Esophagus muscularis mucosa (tissue), 4 donors: ENCODE results near the gene PIGR. TPM values are rescaled to one million over a fixed set of nuclear protein-coding genes. Genes with fewer than 3 reads are reported as not detected.

ENCODE experiments used
- DNase-seq: peaks from one replicate; pipeline ENCODE4 v3.0.0-alpha.2; 2017; ENCODE audit errors: extremely low spot score
- H3K27ac ChIP-seq, 4 donors: fragments of 200-600 bp; sonication (generic); replicated peaks in 1 of 4; 1 replicate in 3 of 4; 2 replicates in 1 of 4; pipeline ENCODE4 v1.5.1; 2016 to 2019; ENCODE audit warnings: mild to moderate bottlenecking in 1 of 4
- H3K27me3 ChIP-seq, 4 donors: fragments of 200-600 bp; sonication (generic); one replicate each; pipeline versions ENCODE4 v1.5.1 to v1.6.0; 2016 to 2019
- H3K36me3 ChIP-seq, 4 donors: fragments of 200-600 bp; sonication (generic); one replicate each; pipeline ENCODE4 v1.5.1; 2016 to 2019
- H3K4me1 ChIP-seq, 4 donors: fragments of 200-600 bp; sonication (generic); one replicate each; pipeline ENCODE4 v1.5.1; 2016 to 2019
- H3K4me3 ChIP-seq, 4 donors: fragments of 200-600 bp; sonication (generic); 1 replicate in 2 of 4; 2 replicates in 2 of 4; pipeline ENCODE4 v1.5.1; 2016 to 2019; ENCODE audit warnings: mild to moderate bottlenecking in 4 of 4, moderate library complexity in 1 of 4
- H3K9me3 ChIP-seq, 4 donors: fragments of 200-600 bp; sonication (generic); 1 replicate in 3 of 4; 2 replicates in 1 of 4; pipeline ENCODE4 v1.5.1; 2016 to 2019
- EP300 ChIP-seq: sonication (generic); formaldehyde crosslinking; IDR thresholded peaks from one replicate; pipeline ENCODE4 v1.6.1; 2017; ENCODE audit warnings: antibody characterized with exemption
- POLR2A ChIP-seq: fragments of 450-650 bp; IDR thresholded peaks from one replicate; pipeline ENCODE4 v1.6.1; 2017; ENCODE audit warnings: antibody characterized with exemption, moderate library complexity, mild to moderate bottlenecking, low read depth
- POLR2AphosphoS5 ChIP-seq, 2 donors: sonication (generic); formaldehyde crosslinking; IDR thresholded peaks; one replicate each; pipeline ENCODE4 v1.6.1; 2017; ENCODE audit warnings: antibody characterized with exemption in 2 of 2
- WGBS: methylation state at CpG from one replicate; pipeline ENCODE4 v1.1.5; 2018; 5-methylcytosine and 5-hydroxymethylcytosine counted together
- intact Hi-C: fragments of 100-400 bp; cut with DNase I; formaldehyde crosslinking; loops from one replicate; pipeline ENCODE4 v1.15.1; 2023
- total RNA-seq, 4 donors: library from RNA; depleted of rRNA; stranded (reverse); fragments of >200 nt; gene quantifications; one replicate each; pipeline versions ENCODE4 v1.1.0 to v1.2.1, GENCODE V29; 2016
- TF ChIP-seq, protein P1 (sequence below), 3 experiments: fragments of 200-600 bp in 2 of 3; fragments of 450-650 bp in 1 of 3; sonication (generic) in 2 of 3; IDR thresholded peaks; one replicate each; pipeline ENCODE4 v1.5.1; 2017 to 2019; ENCODE audit warnings: antibody characterized with exemption in 3 of 3, mild to moderate bottlenecking in 2 of 3, moderate library complexity in 1 of 3

The PIGR gene
- total RNA-seq, 4 donors from 2014 or later, result 0.42 to 4.2 (median 1.1) TPM; not detected in 1

GRCh38 chr1:206891412-206891811 lies 54.9 kb downstream of the PIGR start:
- 78% methylated on average over 1 of the region's 1 CpG for WGBS
- intact Hi-C loops, result no loop called here
- Histone ChIP-seq H3K27ac (no peak overlapping the region), H3K36me3 (no peaks in the 10 kb centered on the region), H3K27me3 (peaks cover 0 to 26% (median 0%) of the 10 kb centered on the region in 4 donors), H3K9me3 (no peaks in the 10 kb centered on the region), H3K4me1 (peaks cover 5 to 11% (median 7%) of the 10 kb centered on the region in 4 donors), H3K4me3 (no peak overlapping the region)
- DNase-seq, result peak; percentile 29
- no peak for TF ChIP-seq POLR2AphosphoS5 (IDR thresholded peaks at IDR 0.05)
- no peak for TF ChIP-seq POLR2A

DNA sequence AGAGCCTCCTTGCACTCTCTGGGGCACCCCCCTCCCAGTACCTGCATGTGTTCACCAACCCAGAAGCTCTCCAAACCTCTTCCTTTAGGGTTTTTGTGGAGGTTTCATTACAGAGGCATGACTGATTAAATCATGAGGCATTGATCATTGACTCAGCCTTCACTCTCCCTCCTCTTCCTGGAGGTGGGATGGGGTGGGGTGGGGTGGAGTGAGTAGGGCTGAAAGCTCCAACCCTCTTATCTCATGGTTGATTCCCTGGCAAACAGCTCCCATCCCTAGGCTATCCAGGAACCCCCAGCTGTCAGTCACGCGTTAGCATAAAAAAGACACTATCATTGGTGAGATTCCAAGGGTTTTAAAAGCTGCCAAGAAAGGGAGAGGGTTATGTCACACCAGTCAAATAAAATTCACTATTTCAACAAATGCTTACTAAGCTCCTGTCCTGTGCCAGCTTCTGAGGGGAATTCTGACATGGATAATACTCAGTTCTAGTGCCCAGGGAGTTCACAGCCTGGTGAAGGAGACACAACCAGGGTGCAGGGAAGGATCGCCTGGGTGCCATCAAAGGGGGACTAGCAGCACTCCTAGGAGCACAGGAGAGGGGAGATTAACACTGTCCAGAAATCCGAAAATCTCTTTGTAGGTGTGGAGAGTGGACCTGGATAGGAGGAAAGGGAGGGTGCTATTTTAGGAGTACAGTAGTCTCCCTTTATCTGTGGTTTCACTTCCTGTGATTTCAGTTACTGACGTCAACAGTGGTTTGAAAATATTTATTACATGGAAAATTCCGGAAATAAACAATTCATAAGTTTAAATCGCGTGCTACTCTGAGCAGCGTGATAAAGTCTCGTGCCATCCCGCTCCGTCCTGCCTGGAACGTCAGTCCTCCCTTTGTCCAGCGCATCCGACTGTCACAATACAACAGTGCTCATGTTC lies 55.9 kb downstream of the PIGR start:
- intact Hi-C loops, result no loop called here
- no peaks in the 10 kb centered on the region for H3K36me3 ChIP-seq
- WGBS, result 73% methylated on average over 15 of the region's 15 CpGs
- no peaks in the 10 kb centered on the region for H3K9me3 ChIP-seq
- no peak for DNase-seq
- TF ChIP-seq POLR2A, result no peak
- TF ChIP-seq POLR2AphosphoS5 (IDR thresholded peaks at IDR 0.05), result no peak
- TF ChIP-seq, protein P1, sequence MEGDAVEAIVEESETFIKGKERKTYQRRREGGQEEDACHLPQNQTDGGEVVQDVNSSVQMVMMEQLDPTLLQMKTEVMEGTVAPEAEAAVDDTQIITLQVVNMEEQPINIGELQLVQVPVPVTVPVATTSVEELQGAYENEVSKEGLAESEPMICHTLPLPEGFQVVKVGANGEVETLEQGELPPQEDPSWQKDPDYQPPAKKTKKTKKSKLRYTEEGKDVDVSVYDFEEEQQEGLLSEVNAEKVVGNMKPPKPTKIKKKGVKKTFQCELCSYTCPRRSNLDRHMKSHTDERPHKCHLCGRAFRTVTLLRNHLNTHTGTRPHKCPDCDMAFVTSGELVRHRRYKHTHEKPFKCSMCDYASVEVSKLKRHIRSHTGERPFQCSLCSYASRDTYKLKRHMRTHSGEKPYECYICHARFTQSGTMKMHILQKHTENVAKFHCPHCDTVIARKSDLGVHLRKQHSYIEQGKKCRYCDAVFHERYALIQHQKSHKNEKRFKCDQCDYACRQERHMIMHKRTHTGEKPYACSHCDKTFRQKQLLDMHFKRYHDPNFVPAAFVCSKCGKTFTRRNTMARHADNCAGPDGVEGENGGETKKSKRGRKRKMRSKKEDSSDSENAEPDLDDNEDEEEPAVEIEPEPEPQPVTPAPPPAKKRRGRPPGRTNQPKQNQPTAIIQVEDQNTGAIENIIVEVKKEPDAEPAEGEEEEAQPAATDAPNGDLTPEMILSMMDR (IDR thresholded peaks at IDR 0.05), result no peak
- TF ChIP-seq EP300, result no peak
- H3K27ac ChIP-seq, result no peak overlapping the region
- peaks cover 0 to 29% (median 0%) of the 10 kb centered on the region in 4 donors for H3K27me3 ChIP-seq
- peaks cover 0 to 1% (median under 1%) of the 10 kb centered on the region in 4 donors for H3K4me1 ChIP-seq
- H3K4me3 ChIP-seq, result no peak overlapping the region

- no peak for DNase-seq
- intact Hi-C loops, result no loop called here
- no peaks in the 10 kb centered on the region for H3K9me3 ChIP-seq
- H3K36me3 ChIP-seq, result no peaks in the 10 kb centered on the region
- H3K27ac ChIP-seq, result no peak overlapping the region
- no peaks in the 10 kb centered on the region for H3K4me1 ChIP-seq
- 35% methylated on average over 4 of the region's 4 CpGs for WGBS
- H3K27me3 ChIP-seq, result peaks cover 0 to 37% (median 0%) of the 10 kb centered on the region in 4 donors
- H3K4me3 ChIP-seq, result no peak overlapping the region
- no peak for TF ChIP-seq EP300
- no peak for TF ChIP-seq POLR2A
- TF ChIP-seq, protein P1 (IDR thresholded peaks at IDR 0.05), result no peak
- no peak for TF ChIP-seq POLR2AphosphoS5 (IDR thresholded peaks at IDR 0.05)
Measured at GRCh38 chr1:206887701-206888100, 58.6 kb downstream of the PIGR start.

GRCh38 chr1:206886831-206887230 lies 59.4 kb downstream of the PIGR start:
- Histone ChIP-seq H3K4me1 (no peaks in the 10 kb centered on the region), H3K9me3 (no peaks in the 10 kb centered on the region), H3K4me3 (no peak overlapping the region), H3K27me3 (peaks cover 0 to 36% (median 0%) of the 10 kb centered on the region in 4 donors), H3K36me3 (no peaks in the 10 kb centered on the region), H3K27ac (no peak overlapping the region)
- no peak for DNase-seq
- 63% methylated on average over 1 of the region's 1 CpG for WGBS
- no peak for TF ChIP-seq EP300
- TF ChIP-seq, protein P1 (IDR thresholded peaks at IDR 0.05), result no peak
- no peak for TF ChIP-seq POLR2A
- TF ChIP-seq POLR2AphosphoS5 (IDR thresholded peaks at IDR 0.05), result no peak
- intact Hi-C loops, result no loop called here

DNA sequence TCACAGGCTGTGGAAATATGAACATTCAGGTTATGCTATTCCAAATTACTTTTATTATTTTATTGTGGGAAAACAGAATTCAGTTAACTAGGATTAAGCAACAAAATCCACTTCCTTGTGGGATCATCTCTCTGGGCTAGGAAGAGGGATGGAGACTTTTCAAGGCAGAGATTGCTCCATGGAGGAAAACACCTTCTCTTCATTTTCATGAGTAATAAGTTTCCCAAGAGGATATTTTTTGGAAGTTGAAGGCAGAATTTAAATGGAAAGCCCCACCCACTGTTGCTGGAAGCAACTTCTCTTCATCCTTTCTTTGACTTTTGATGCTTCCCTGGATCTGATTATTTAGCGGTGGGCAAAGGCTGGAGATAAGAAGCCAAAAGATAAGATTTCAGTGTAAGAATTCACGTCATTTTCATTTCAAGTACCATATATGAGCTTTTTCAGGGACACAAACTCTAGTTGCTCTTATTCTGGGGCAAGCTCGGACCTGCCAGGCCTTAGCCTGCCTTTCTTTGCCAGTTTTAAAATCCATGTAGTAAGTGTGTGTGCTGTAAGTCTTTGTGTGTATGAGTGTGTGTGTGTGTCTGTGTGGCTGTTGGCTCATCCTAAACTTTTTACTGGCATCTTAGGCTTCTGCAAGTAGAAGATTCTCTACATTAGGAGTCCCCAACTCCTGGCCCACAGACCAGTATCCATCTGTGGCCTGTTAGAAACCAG lies 60.8 kb downstream of the PIGR start:
- DNase-seq, result no peak
- no peaks in the 10 kb centered on the region for H3K9me3 ChIP-seq
- no peaks in the 10 kb centered on the region for H3K4me1 ChIP-seq
- H3K36me3 ChIP-seq, result no peaks in the 10 kb centered on the region
- intact Hi-C loops, result no loop called here
- no peak overlapping the region for H3K27ac ChIP-seq
- 83% methylated on average over 3 of the region's 3 CpGs for WGBS
- no peak for TF ChIP-seq POLR2A
- TF ChIP-seq, protein P1 (IDR thresholded peaks at IDR 0.05), result no peak
- no peak for TF ChIP-seq POLR2AphosphoS5 (IDR thresholded peaks at IDR 0.05)
- no peak for TF ChIP-seq EP300
- H3K27me3 ChIP-seq, result peaks cover 0 to 23% (median 0%) of the 10 kb centered on the region in 4 donors
- no peak overlapping the region for H3K4me3 ChIP-seq
